ENCODE measurements around the gene SNX9.

GRCh38 chr6:157774153-157775135 lies 48.6 kb upstream of the SNX9 start:
- no peak for TF ChIP-seq CTCF (IDR thresholded peaks at IDR 0.05; ENCODE audit: low read depth, low read length)
- no peak for TF ChIP-seq EZH2phosphoT487 (IDR thresholded peaks at IDR 0.05; ENCODE audit: low read depth)

Data from OCI-LY3 (cell line).